K562 (cell line): Measurements from ENCODE around the gene ARL6IP4. TPM values are rescaled to one million over a fixed set of nuclear protein-coding genes. Genes with fewer than 3 reads are reported as not detected.

Source experiments
- ATAC-seq: fragments of 200-7000 bp; cut with Tn5 transposase; 3 replicates; pipeline ENCODE4 v1.9.1; 2020; ENCODE audit warnings: moderate library complexity
- BruUV-seq: library from RNA; stranded (reverse); fragments of 400-500 nt; replicated peaks from 2 replicates; lab custom pipeline; 2021; lab: Mats Ljungman, UMichigan
- CTCF ChIA-PET: fragments of 300-600 bp; formaldehyde crosslinking; extraction: SDS; loops from one replicate; lab custom pipeline; 2021; ENCODE audit warnings: low intra/inter-chr PET ratio; lab: Yijun Ruan, JAX
- POLR2A ChIA-PET: fragments of 300-600, 350-650 bp; sonication (Branson Sonifier 250); formaldehyde crosslinking; extraction: SDS; loops from one replicate; lab custom pipeline; 2021; ENCODE audit warnings: antibody characterized with exemption, inconsistent platforms; lab: Yijun Ruan, JAX
- DNase-seq, 4 experiments: peaks; one replicate each; pipeline versions ENCODE4 v3.0.0 to v3.0.0-alpha.2; 2011 to 2018; ENCODE audit warnings: low spot score in 3 of 4, mixed read lengths in 3 of 4; ENCODE audit errors: extremely low read depth in 1 of 4
- FAIRE-seq: peaks from 2 replicates; lab custom pipeline; 2011; peaks lifted over from hg19 to GRCh38; lab: Jason Lieb, UNC
- H2AFZ ChIP-seq: 2 replicates; pipeline ENCODE4 v1.6.0; 2011; ENCODE audit warnings: low read depth, low read length, control low read depth, inconsistent platforms
- H3K27ac ChIP-seq: fragments of 200-600 bp; 3 replicates; pipeline ENCODE4 v1.8.0; 2011; ENCODE audit warnings: low read depth, mild to moderate bottlenecking, control low read depth, inconsistent platforms, low read length, moderate library complexity, mixed read lengths; ENCODE audit errors: extremely low read depth
- H3K27me3 ChIP-seq, 2 experiments: fragments of 300-600 bp in 1 of 2; 2 replicates in 1 of 2; 3 replicates in 1 of 2; pipeline versions ENCODE4 v1.6.0 to v1.8.0; 2011; ENCODE audit warnings: inconsistent platforms in 2 of 2, low read length in 2 of 2, mild to moderate bottlenecking in 1 of 2, mixed read lengths in 1 of 2, moderate library complexity in 1 of 2; ENCODE audit not compliant: control insufficient read depth in 2 of 2, insufficient read depth in 2 of 2
- H3K36me3 ChIP-seq: fragments of 300-600 bp; 3 replicates; pipeline ENCODE4 v1.8.0; 2011; ENCODE audit warnings: mild to moderate bottlenecking, low read length, inconsistent platforms; ENCODE audit not compliant: control insufficient read depth, insufficient read depth
- H3K4me1 ChIP-seq, 2 experiments: fragments of 200-600 bp in 1 of 2; replicated peaks in 1 of 2; 2 replicates in 1 of 2; 3 replicates in 1 of 2; pipeline versions ENCODE4 v1.5.1 to v1.8.0; 2011; ENCODE audit warnings: inconsistent platforms in 2 of 2, low read length in 2 of 2, mild to moderate bottlenecking in 1 of 2, mixed read lengths in 1 of 2, moderate library complexity in 1 of 2; ENCODE audit not compliant: control insufficient read depth in 2 of 2, insufficient read depth in 2 of 2
- H3K4me2 ChIP-seq: 2 replicates; pipeline ENCODE4 v1.6.1; 2011; ENCODE audit warnings: low read length, control low read depth, inconsistent platforms, mixed read lengths; ENCODE audit not compliant: insufficient read depth
- H3K4me3 ChIP-seq: fragments of 200-600 bp; sonication (generic), shearing (Covaris generic); 2 replicates; pipeline ENCODE4 v1.5.1; 2016; ENCODE audit warnings: control low read depth, inconsistent platforms
- H3K79me2 ChIP-seq: fragments of 200-600 bp; 3 replicates; pipeline ENCODE4 v1.8.0; 2011; ENCODE audit warnings: low read length, inconsistent platforms; ENCODE audit not compliant: control insufficient read depth, insufficient read depth
- H3K9ac ChIP-seq, 2 experiments: 2 replicates each; pipeline versions ENCODE4 v1.6.0 to v1.6.1; 2011; ENCODE audit warnings: low read depth in 2 of 2, low read length in 2 of 2, control low read depth in 1 of 2, inconsistent platforms in 1 of 2, mild to moderate bottlenecking in 1 of 2, mixed read lengths in 1 of 2; ENCODE audit not compliant: insufficient read depth in 1 of 2
- H3K9me1 ChIP-seq: one replicate; pipeline ENCODE4 v1.6.0; 2011; ENCODE audit warnings: inconsistent platforms, mild to moderate bottlenecking, low read length, moderate library complexity; ENCODE audit not compliant: control insufficient read depth, insufficient read depth
- H3K9me3 ChIP-seq: replicated peaks from 2 replicates; pipeline ENCODE4 v1.5.1; 2011; ENCODE audit warnings: low read depth, low read length, inconsistent platforms; ENCODE audit not compliant: control insufficient read depth, insufficient read depth
- H4K20me1 ChIP-seq: replicated peaks from 2 replicates; pipeline ENCODE4 v1.6.1; 2011; ENCODE audit warnings: low read length, inconsistent platforms, mixed read lengths; ENCODE audit not compliant: control insufficient read depth, insufficient read depth
- CBX5 ChIP-seq: IDR thresholded peaks from 2 replicates; pipeline ENCODE4 v1.6.1; 2014; ENCODE audit warnings: low read depth, borderline replicate concordance
- YBX1 ChIP-seq: fragments of 450-650 bp; IDR thresholded peaks from 2 replicates; pipeline ENCODE4 v1.7.1; 2016; ENCODE audit warnings: mild to moderate bottlenecking
- ZBED1 ChIP-seq: IDR thresholded peaks from 2 replicates; pipeline ENCODE4 v1.6.1; 2014
- ZNF239 ChIP-seq: fragments of 250-450 bp; sonication (Bioruptor Pico); IDR thresholded peaks from 2 replicates; pipeline ENCODE4 v1.4.0; 2020; ENCODE audit warnings: mild to moderate bottlenecking
- ZNF778 ChIP-seq: fragments of 450-650 bp; formaldehyde crosslinking; IDR thresholded peaks from 2 replicates; pipeline ENCODE4 v1.4.0; 2020; ENCODE audit warnings: mild to moderate bottlenecking, moderate library complexity
- WGBS: fragments of 100-300 bp; shearing (Covaris generic); methylation state at CpG from one replicate; pipeline ENCODE4 v1.1.6; 2016; ENCODE audit warnings: low coverage, mixed read lengths; ENCODE audit not compliant: insufficient coverage; ENCODE audit errors: missing lambda C conversion rate; 5-methylcytosine and 5-hydroxymethylcytosine counted together
- in situ Hi-C: fragments of 300-500 bp; cut with MboI; formaldehyde crosslinking; loops from 4 replicates; pipeline ENCODE4 v1.15.0; 2018; ENCODE audit warnings: inconsistent platforms, mixed read lengths
- intact Hi-C: fragments of 100-400 bp; cut with micrococcal nuclease; formaldehyde crosslinking; loops from 2 replicates; pipeline ENCODE4 v1.14.2; 2022
- polyA plus RNA-seq, 8 experiments: library from polyadenylated mRNA; depleted of rRNA in 4 of 8; stranded (reverse) in 5 of 8; unstranded in 3 of 8; fragments of >200 nt; fragmentation: Nextera tagmentation in 2 of 8; fragmentation: Illumina TruSeq in 1 of 8; extraction: Ambion mirVana in 2 of 8; extraction: Trizol in 1 of 8; gene quantifications; 2 replicates each; pipeline versions ENCODE4 v1.2.1 to v1.2.3, GENCODE V29; 2011 to 2014; ENCODE audit warnings: inconsistent platforms in 1 of 8, missing spikeins in 1 of 8
- total RNA-seq, 7 experiments: library from RNA; depleted of rRNA in 6 of 7; stranded (reverse); fragments of >200 nt in 6 of 7; fragmentation: Illumina TruSeq in 2 of 7; extraction: Trizol in 2 of 7; gene quantifications; 2 replicates each; pipeline versions ENCODE4 v1.2.1 to v1.2.3, GENCODE V29; 2011 to 2021; ENCODE audit warnings: low replicate concordance in 1 of 7

Gene ARL6IP4
- total and polyA plus RNA-seq, 9 of the 15 experiments (the other 6 are each of a cell fraction or from before 2014, with no cell fraction given), result 2.4 to 255 (median 151) TPM

DNA sequence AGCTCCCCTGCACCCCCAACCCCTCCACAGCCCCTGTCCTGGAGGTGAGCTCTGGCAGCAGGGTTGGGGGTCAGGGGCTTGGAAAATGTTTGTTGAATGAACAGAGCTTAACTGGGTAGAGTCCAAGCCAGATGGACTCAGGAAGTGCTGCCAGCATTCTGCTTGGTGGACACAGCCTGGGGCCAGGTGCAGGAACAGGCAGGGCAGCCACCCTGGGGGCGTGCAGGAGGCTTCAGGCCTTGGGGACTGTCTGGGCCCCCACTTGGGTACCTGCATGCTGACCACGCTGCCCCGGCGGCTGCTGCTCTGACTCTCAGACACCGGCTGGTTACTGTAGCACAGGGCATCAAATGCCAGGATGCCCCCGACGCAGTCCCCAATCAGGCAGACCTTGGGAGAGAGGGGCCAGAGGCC lies 15.7 kb downstream of the ARL6IP4 start:
- FAIRE-seq (no peak), DNase-seq (no peak), ATAC-seq (no peak)
- TF ChIP-seq YBX1 (no peak), ZNF778 (CRISPR knock-in tag) (no peak), ZBED1 (no peak), ZNF239 (CRISPR knock-in tag) (no peak)
- Histone ChIP-seq H3K79me2 (no peaks in the 10 kb centered on the region), H3K9me1 (no peaks in the 10 kb centered on the region), H3K27ac (no peak overlapping the region), H3K9me3 (no peaks in the 10 kb centered on the region), H3K36me3 (no peaks in the 10 kb centered on the region), H3K4me2 (no peak overlapping the region), H3K27me3 (no peaks in the 10 kb centered on the region), H3K4me3 (no peak overlapping the region), H3K9ac (no peak overlapping the region), H2AFZ (no peak overlapping the region), H3K4me1 (peaks cover 13 to 45% of the 10 kb centered on the region in 2 experiments), H4K20me1 (no peaks in the 10 kb centered on the region)
- 55% methylated on average over 4 of the region's 7 CpGs for WGBS
- POLR2A ChIA-PET, result no interaction called here
- in situ Hi-C loops, result no loop called here
- no TSS peak for BruUV-seq
- CTCF ChIA-PET, result no interaction called here
- intact Hi-C loops, result no loop called here

DNA sequence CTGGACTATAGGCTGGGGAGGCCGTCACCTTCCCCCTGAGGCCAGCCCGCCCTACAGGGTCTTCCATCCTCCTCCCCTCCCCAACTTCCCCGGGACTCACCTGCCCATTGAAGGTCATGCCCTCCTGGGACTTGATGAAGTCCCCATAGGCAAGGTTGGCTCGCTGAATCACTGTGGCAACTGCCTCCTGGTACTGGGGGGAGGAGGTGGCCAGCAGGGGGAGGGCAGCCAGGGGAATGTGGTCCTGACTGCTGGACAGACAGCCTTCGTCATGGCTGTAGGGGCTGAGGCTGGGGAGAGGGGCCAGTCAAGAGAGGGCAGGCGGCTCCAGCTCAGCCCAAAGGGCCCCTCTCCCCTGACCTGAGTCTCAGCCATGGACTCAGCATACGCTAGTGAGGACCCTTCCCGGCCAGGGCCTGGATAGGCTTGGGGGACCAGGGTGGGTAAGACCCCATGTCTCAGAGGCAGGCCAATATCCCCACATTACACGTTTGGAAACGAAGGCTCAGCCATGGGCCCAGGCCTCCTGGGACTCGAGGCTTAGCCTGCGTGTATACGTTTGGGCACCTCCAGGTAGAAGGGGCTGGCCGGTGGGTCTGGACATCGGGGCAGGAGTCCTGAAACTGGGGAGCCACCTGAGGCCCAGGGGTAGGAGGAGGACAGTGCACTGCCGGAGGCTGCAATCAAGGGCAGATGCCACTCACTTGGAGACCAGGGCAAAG lies 16.3 kb downstream of the ARL6IP4 start:
- H3K27me3 ChIP-seq, result no peaks in the 10 kb centered on the region
- in situ Hi-C loops (no loop called here), intact Hi-C loops (no loop called here)
- whole genome bisulfite sequencing, result 74% methylated on average over 12 of the region's 16 CpGs
- H3K79me2 ChIP-seq, result no peaks in the 10 kb centered on the region
- FAIRE-seq (no peak), DNase-seq (no peak), ATAC-seq (no peak; the same call in 2 of the 3 replicates)
- H3K9me3 ChIP-seq, result no peaks in the 10 kb centered on the region
- H3K4me3 ChIP-seq, result no peak overlapping the region
- H3K4me2 ChIP-seq, result no peak overlapping the region
- no peaks in the 10 kb centered on the region for H3K36me3 ChIP-seq
- no TSS peak for BruUV-seq
- H2AFZ ChIP-seq, result no peak overlapping the region
- no peaks in the 10 kb centered on the region for H3K9me1 ChIP-seq
- no peak overlapping the region for H3K27ac ChIP-seq
- ChIA-PET CTCF (no interaction called here), POLR2A (no interaction called here)
- TF ChIP-seq CBX5, result no peak
- H3K4me1 ChIP-seq, result peaks cover 13 to 40% of the 10 kb centered on the region in 2 experiments
- H3K9ac ChIP-seq, result 0 out of 4 replicates have a peak overlapping the region, but pooled peaks of 1 of the 2 experiments have one; percentile 16
- H4K20me1 ChIP-seq, result no peaks in the 10 kb centered on the region
